ENCODE results near the gene PIP5K1C. TPM values are rescaled to one million over a fixed set of nuclear protein-coding genes. Genes with fewer than 3 reads are reported as not detected.
A peak's percentile ranks its signal among the peaks of the same experiment; 100 is the strongest.

PIP5K1C gene
- total RNA-seq, 1 experiment from 2014 or later = 29.0 TPM

DNA sequence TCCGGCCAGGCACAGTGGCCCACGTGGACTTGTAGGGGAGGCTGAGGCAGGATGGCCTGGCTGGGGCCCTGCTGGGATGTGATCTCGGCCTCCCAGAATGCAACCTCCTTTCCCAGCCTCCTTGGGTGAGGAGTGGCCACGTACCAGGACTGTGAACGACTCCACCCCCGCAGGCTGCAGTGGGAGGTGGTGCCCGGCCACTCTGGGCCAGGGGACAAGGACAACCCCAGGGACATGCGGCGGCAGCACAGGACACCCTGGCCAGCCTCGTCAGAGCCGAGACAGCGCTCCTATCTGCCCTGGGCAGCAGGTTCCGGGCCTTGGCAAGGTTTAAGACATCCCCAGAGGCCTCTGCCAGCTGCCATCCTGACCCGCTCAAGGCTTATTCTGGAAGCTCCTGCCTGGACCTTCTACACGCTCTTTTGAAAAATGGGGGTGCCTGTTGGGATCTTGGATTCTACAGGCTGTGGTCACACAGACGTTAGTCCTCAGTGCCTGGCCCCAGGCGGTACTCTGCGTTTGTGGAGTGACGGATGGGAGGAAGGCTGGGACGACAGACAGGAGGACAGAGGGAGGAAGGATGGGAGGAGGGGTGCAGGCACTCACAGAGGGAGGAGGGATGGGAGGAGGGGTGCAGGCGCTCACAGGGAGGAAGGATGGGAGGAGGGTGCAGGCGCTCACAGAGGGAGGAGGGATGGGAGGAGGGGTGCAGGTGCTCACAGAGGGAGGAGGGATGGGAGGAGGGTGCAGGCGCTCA is 53.8 kb downstream of the PIP5K1C start:
- DNase-seq (ENCODE audit: low read depth) = peak; percentile 18

DNA sequence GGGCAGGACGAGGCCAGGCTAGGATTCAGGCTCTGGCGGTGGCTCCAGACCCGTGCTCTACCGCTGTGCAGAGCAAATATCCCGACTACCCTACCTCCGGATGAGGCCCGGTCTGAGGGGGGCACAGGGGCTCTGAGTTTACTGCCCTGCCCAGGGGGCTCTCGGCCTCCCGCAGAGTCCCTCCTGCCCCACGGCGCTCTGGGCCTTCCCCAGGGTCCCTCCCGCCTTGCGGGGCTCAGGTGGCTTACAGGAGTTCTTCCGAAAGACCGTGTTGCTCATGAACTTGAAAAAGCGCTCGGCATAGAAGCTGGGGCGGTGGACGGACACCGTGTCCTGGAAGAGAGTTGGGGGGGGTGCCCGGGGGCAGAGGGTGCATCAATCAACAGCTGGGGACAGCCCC is 54.5 kb downstream of the PIP5K1C start:
- DNase-seq (ENCODE audit: low read depth) = no peak

- no peak for DNase-seq (ENCODE audit: low read depth)
Measured at GRCh38 chr19:3645067-3645396, 55.2 kb downstream of the PIP5K1C start.

DNA sequence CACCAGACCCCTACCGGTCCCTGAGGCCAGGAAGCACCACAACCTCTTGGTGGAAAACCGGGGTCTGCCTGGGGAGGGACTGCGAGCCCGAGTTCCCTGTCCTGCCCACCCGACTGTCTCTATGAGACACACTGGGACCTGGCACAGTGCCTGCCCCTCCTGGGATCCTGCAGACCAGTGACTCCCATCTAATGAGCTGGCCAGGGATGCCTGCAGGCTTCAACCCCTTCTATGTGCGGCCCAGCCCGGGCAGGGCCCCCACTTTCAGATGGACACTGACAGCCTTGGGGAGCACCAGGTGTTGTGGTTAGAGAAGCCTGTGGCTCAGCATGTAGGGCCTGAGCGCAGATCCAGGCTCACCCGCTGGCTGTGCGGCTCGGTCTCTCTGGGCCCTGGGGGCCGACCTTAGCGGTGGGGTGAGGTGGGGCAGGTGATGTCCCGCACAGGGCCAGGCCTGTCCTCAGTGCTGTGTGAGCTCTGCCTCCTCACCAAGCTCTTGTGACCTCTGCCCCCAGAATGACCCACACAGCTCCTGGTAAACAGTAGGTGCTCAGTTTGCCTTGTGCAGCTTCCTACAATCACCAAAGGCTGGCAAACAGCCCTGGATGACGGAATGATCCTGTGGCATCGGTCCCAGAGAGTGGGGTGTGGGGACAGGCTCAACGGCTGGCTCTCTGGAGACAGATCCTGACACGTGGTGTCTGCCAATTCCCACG is 55.8 kb downstream of the PIP5K1C start:
- peak; percentile 32 for DNase-seq (ENCODE audit: low read depth)

GRCh38 chr19:3643674-3644313 is 56.5 kb downstream of the PIP5K1C start:
- no peak for DNase-seq (ENCODE audit: low read depth)

- no peak for DNase-seq (ENCODE audit: low read depth)
Measured at GRCh38 chr19:3642987-3643673, 57.1 kb downstream of the PIP5K1C start.

DNA sequence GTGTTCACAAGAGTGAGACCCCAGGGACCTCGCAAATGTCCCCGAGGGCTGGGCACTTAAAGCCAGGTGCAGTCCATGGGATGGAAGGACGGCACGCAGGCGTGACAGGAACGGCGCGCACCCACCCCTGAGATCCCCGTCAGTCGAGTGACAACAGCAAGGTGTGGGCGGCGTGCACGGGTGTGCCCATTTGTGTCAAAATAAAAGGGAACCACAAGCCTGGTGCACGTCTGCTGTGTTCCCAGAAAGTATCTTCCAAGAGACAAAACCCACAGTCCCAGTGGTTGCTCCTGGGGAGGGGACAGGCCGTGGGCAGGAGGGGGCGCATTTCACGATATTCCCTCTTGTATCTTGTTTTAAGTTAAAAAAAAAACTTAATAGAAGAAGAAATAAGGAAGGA is 58.0 kb downstream of the PIP5K1C start:
- no peak for DNase-seq (ENCODE audit: low read depth)

DNA sequence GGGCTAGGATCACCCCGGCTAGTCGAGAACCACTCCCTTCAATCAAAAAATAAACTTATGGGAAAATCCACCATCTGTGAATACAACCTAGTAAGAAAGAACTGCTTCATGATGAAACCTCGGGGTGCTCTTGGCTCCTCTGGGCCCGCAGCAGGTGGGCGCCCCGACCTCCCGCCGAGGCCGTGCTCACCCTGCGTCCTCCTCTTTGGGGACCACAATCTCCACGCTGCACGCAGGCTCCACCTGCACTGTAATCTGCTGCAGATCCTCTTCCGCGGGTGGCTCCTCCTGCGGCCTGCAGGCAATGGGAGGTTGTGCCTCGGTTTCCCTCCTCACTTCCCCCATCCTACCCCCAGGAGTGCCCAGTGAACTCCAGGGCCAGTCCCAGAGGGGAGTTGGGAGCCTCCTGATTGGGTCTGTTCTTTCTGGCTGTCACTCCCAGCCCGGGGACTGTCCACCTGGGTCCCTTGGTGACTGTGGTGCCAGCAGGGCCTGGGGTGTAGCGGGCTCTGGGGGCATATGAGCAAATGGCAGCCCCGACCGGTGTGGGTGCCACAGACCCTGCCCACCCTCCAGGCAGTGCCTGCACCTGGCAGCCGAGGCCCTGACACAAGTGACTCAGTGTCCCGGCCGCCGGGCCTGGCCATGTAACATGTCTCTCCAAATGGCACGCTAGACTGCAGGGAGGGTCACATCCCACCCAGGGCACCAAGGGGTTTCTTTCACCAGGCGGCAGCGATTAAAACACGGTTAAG is 58.6 kb downstream of the PIP5K1C start:
- no peak for DNase-seq (ENCODE audit: low read depth)

DNA sequence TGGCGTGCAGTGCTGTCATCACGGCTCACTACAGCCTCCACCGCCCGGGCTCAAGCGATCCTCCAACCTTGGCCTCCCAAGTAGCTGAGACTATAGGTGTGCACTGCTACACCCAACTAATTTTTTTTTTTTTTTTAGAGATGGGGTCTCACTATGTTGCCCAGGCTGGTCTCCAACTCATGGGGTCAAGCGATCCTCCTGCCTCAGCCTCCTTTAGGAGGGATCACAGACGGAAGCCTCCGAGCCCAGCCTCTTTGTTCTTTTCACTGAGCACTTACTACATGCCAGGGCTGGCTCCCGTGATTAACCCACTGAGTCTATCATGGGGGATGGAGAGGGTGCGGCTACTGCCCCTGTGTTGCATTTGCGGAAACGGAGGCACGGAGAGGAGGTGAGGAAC is 60.8 kb downstream of the PIP5K1C start:
- no peak for DNase-seq (ENCODE audit: low read depth)

GRCh38 chr19:3638208-3639193 is 61.8 kb downstream of the PIP5K1C start:
- no peak for DNase-seq (ENCODE audit: low read depth)

DNA sequence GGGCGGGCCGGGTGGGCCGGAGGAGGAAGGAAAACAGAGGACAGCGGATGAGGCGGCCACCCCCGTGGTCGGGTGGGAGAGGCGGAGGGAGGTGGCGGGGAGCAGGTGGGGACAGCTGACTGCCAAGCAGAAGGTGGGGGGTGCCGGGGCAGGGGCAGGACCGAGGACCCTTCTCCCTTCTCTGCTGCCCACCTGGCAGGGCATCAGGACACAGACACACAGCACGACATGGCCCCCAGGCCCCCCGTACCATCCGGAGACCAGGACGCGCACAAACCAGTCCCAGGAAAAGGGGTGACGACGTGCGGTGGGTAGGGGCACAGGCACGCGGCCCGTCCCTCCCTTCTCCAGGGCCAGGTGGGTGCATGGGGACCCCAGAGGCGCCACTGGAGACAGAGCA is 62.6 kb downstream of the PIP5K1C start:
- DNase-seq (ENCODE audit: low read depth) = no peak

- no peak for DNase-seq (ENCODE audit: low read depth)
Measured at GRCh38 chr19:3636962-3637361, 63.3 kb downstream of the PIP5K1C start.

GRCh38 chr19:3636506-3636905 is 63.8 kb downstream of the PIP5K1C start:
- DNase-seq (ENCODE audit: low read depth) = no peak

GRCh38 chr19:3634496-3635045 is 65.7 kb downstream of the PIP5K1C start:
- DNase-seq (ENCODE audit: low read depth) = no peak

DNA sequence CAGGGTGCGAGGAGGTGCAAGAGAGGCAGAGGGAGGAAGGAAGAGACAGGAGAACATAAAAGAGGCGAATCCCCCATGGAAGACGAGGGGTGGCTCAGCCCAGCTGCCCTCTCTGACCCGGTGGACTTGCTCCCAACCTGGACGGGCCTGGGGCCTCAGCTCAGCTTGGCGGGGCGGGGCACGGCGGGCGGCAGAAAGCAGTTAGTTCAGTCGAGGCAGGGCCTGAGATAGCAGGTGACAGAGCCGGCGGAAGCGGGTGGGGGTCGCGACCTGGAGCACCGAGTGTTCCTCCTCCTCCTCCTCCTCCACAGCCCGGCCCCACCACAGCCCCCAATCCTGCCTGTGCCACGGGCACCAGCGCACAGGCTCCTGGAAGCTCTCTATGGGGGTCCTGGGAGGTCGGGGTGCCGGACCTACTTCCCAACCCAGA is 66.7 kb downstream of the PIP5K1C start:
- no peak for DNase-seq (ENCODE audit: low read depth)

DNA sequence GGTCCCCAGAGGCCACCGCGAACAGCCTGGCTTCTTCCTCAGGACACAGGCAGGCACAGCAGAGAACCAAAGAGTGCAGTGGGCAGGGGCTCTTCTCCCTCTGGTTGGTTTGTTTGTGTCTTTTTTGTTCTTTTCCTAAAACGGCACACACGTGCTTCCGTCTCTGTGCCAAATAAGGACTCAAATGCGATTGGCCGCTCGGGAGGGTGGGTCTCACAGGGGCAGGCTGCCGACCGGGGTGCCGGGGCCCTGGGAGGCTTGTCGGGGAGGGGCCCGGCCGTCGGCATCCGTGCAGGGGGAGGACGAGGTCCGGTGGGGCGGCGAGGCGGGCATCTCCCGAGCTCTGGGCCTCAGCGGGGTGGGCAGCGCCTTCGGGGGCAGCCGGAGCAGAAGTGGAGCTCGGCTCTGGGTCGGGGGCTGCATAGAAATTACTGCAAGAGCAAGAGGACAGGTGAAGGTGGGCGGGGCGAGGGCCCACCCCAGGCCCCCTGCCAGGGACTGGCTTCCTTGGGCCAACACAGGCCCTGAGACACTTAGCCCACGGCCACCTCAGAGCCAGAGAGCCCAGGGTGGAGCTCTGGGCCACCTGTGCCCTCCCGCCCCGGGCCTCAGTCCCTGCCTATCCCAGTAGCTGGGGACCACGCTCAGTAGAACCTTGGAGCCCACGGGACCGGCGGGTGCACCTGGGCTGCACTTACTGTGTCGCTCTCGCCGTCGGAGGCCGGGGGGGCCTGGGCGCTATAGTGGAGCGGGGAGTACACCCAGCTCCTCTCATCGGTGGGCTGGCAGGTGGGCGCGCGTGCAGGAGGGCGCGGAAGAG is 67.3 kb downstream of the PIP5K1C start:
- no peak for DNase-seq (ENCODE audit: low read depth)

GRCh38 chr19:3632098-3632497 is 68.2 kb downstream of the PIP5K1C start:
- DNase-seq (ENCODE audit: low read depth) = no peak

DNA sequence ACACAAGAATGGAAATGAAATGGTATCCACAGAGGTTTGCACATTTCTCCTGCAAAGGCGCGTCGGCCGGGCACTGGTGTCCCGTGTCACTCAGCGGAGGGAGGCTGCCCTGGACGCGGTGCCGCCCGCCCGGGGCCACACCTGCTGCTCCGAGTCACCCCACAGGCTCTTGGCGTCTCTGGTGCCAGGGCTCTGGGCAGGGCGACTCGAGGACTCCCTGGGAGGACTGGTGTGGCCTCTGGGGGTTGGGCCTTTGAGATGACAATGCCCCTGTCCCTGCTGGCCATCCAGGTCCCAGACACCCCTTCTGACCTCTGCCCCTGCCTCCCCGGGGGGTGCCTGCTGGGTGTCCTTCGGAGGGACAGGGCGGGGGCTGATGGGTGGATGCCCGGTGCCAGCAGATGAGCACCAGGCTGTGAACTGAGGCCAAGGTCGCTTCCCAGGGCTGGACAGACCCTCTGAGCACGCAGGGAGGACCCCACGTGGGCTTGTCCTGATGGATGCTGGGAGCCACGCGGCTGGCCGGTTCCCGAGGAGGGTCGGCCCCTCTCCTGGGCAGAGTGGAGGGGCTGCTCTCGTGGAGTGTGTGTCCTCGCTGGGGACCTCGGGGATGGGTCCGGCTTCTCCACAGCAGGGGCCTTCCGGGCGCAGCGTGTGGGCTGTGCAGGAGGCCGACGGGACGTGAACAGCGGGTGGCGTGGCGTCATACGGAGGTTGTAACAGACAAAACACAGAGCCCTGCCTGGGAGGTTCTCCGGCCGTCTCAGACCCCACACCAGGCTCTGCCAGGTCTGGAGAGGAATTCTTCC is 69.0 kb downstream of the PIP5K1C start:
- no peak for DNase-seq (ENCODE audit: low read depth)
